Endothelial cell of umbilical vein (primary cell): Measurements from ENCODE around the gene RCVRN. TPM values are rescaled to one million over a fixed set of nuclear protein-coding genes. Genes with fewer than 3 reads are reported as not detected.

Experiments used
- BruUV-seq: library from RNA; stranded (reverse); fragments of 400-500 nt; replicated peaks from 2 replicates; lab custom pipeline; 2021; lab: Mats Ljungman, UMichigan
- CTCF ChIA-PET: fragments of 300-600, 350-600 bp; sonication (Branson Sonifier 250); formaldehyde crosslinking; loops from one replicate; lab custom pipeline; 2021; ENCODE audit warnings: antibody characterized with exemption, inconsistent platforms; lab: Charles Lee
- POLR2A ChIA-PET: fragments of 300-600, 350-600 bp; sonication (Branson Sonifier 250); formaldehyde crosslinking; loops from one replicate; lab custom pipeline; 2021; ENCODE audit warnings: antibody characterized with exemption, inconsistent platforms; lab: Charles Lee
- DNase-seq: peaks from one replicate; pipeline ENCODE4 v3.0.0-alpha.2; 2011; ENCODE audit warnings: low read depth, low spot score
- FAIRE-seq: peaks from 2 replicates; lab custom pipeline; 2011; peaks lifted over from hg19 to GRCh38; lab: Jason Lieb, UNC
- H2AFZ ChIP-seq: 2 replicates; pipeline ENCODE4 v1.6.0; 2012; ENCODE audit warnings: low read depth, low read length, control low read depth, inconsistent platforms
- H3K27ac ChIP-seq: 2 replicates; pipeline ENCODE4 v1.5.1; 2011; ENCODE audit warnings: low read depth, mild to moderate bottlenecking, control low read depth, low read length, moderate library complexity; ENCODE audit not compliant: insufficient read depth
- H3K27me3 ChIP-seq, 2 experiments: 2 replicates each; pipeline versions ENCODE4 v1.6.0 to v1.6.1; 2011; ENCODE audit warnings: low read length in 2 of 2, mixed read lengths in 1 of 2; ENCODE audit not compliant: control insufficient read depth in 2 of 2, insufficient read depth in 2 of 2
- H3K36me3 ChIP-seq, 2 experiments: 2 replicates in 1 of 2; 3 replicates in 1 of 2; pipeline ENCODE4 v1.5.1; 2011; ENCODE audit warnings: low read length in 2 of 2, mild to moderate bottlenecking in 1 of 2, moderate library complexity in 1 of 2; ENCODE audit not compliant: control insufficient read depth in 2 of 2, insufficient read depth in 2 of 2; ENCODE audit errors: extremely low read depth in 1 of 2
- H3K4me1 ChIP-seq: 3 replicates; pipeline ENCODE4 v1.5.1; 2011; ENCODE audit warnings: mild to moderate bottlenecking, low read length; ENCODE audit not compliant: control insufficient read depth, insufficient read depth; ENCODE audit errors: extremely low read depth
- H3K4me2 ChIP-seq: 2 replicates; pipeline ENCODE4 v1.6.1; 2011; ENCODE audit warnings: low read length, control low read depth, mixed read lengths; ENCODE audit not compliant: insufficient read depth
- H3K4me3 ChIP-seq, 3 experiments: fragments of 200-600 bp in 1 of 3; sonication (generic), shearing (Covaris generic) in 1 of 3; replicated peaks in 1 of 3; 2 replicates each; pipeline ENCODE4 v1.5.1; 2011 to 2016; ENCODE audit warnings: control low read depth in 3 of 3, low read length in 3 of 3, mild to moderate bottlenecking in 2 of 3, inconsistent platforms in 1 of 3, low read depth in 1 of 3, moderate library complexity in 1 of 3; ENCODE audit not compliant: insufficient read depth in 1 of 3
- H3K79me2 ChIP-seq: 2 replicates; pipeline ENCODE4 v1.6.0; 2012; ENCODE audit warnings: low read length, inconsistent platforms; ENCODE audit not compliant: control insufficient read depth, insufficient read depth
- H3K9ac ChIP-seq: replicated peaks from 2 replicates; pipeline ENCODE3; 2011; ENCODE audit warnings: low read length, control low read depth; ENCODE audit not compliant: insufficient read depth; ENCODE audit errors: extremely low read depth
- H3K9me1 ChIP-seq: replicated peaks from 3 replicates; pipeline ENCODE4 v1.6.0; 2011; ENCODE audit warnings: mild to moderate bottlenecking, low read length; ENCODE audit not compliant: control insufficient read depth, insufficient read depth; ENCODE audit errors: extremely low read depth
- H3K9me3 ChIP-seq: replicated peaks from 2 replicates; pipeline ENCODE4 v1.5.1; 2012; ENCODE audit warnings: low read length, inconsistent platforms; ENCODE audit not compliant: control insufficient read depth, insufficient read depth
- H4K20me1 ChIP-seq: replicated peaks from 2 replicates; pipeline ENCODE3; 2011; ENCODE audit warnings: mild to moderate bottlenecking, low read length; ENCODE audit not compliant: control insufficient read depth, insufficient read depth; ENCODE audit errors: extremely low read depth
- EZH2 ChIP-seq: IDR thresholded peaks from 2 replicates; pipeline ENCODE4 v1.6.1; 2012; ENCODE audit warnings: borderline replicate concordance, low read depth, mild to moderate bottlenecking, moderate library complexity, low read length, inconsistent platforms; ENCODE audit not compliant: severe bottlenecking
- FOS ChIP-seq: IDR thresholded peaks from 2 replicates; pipeline ENCODE4 v1.6.1; 2011; ENCODE audit warnings: mild to moderate bottlenecking, low read length, moderate library complexity, borderline replicate concordance; ENCODE audit not compliant: insufficient read depth
- GATA2 ChIP-seq: IDR thresholded peaks from 2 replicates; pipeline ENCODE4 v1.7.0; 2011; ENCODE audit warnings: low read depth, mild to moderate bottlenecking, moderate library complexity, mixed read lengths, low read length; ENCODE audit not compliant: insufficient read length, insufficient read depth
- JUN ChIP-seq: IDR thresholded peaks from 2 replicates; pipeline ENCODE4 v1.6.1; 2011; ENCODE audit warnings: borderline replicate concordance, low read depth; ENCODE audit not compliant: insufficient read length, insufficient read depth
- MYC ChIP-seq: IDR thresholded peaks from one replicate; pipeline ENCODE4 v1.6.1; 2011; ENCODE audit warnings: mild to moderate bottlenecking, low read depth, low read length
- POLR2A ChIP-seq: IDR thresholded peaks from 2 replicates; pipeline ENCODE4 v1.6.1; 2012; ENCODE audit warnings: low read depth, mild to moderate bottlenecking, control low read depth, low read length
- POLR2AphosphoS5 ChIP-seq: IDR thresholded peaks from 2 replicates; pipeline ENCODE4 v1.6.1; 2012; ENCODE audit warnings: low read depth, mild to moderate bottlenecking, control low read depth, low read length, moderate library complexity; ENCODE audit not compliant: insufficient read depth
- dilution Hi-C: fragments of 300-500 bp; cut with MboI; formaldehyde crosslinking; loops from one replicate; pipeline ENCODE4 v1.15.0; 2019; ENCODE audit warnings: low sequenced_read_pairs; ENCODE audit not compliant: extremely low pct_ligation_motif_present
- intact Hi-C: fragments of 100-400 bp; cut with micrococcal nuclease; formaldehyde crosslinking; loops from one replicate; pipeline ENCODE4 v1.10.0; 2022
- polyA plus RNA-seq, 4 experiments: library from polyadenylated mRNA; depleted of rRNA in 3 of 4; stranded (reverse) in 3 of 4; unstranded in 1 of 4; fragments of >200 nt; gene quantifications; 2 replicates each; pipeline versions ENCODE4 v1.2.1 to v1.2.3, GENCODE V29; 2011 to 2012; ENCODE audit warnings: missing spikeins in 1 of 4
- total RNA-seq: library from RNA; stranded (reverse); gene quantifications from 2 replicates; pipeline ENCODE4 v1.2.3, GENCODE V29; 2021
- TF ChIP-seq, protein P1 (sequence below): IDR thresholded peaks from 2 replicates; pipeline ENCODE4 v1.6.1; 2011; ENCODE audit not compliant: insufficient read depth, insufficient read length
- TF ChIP-seq, protein P2 (sequence below), 2 donors: IDR thresholded peaks; 1 replicate in 1 of 2; 2 replicates in 1 of 2; pipeline ENCODE4 v1.5.1; 2011; ENCODE audit warnings: low read length in 2 of 2, mild to moderate bottlenecking in 2 of 2, moderate library complexity in 2 of 2, control low read depth in 1 of 2, inconsistent platforms in 1 of 2, low read depth in 1 of 2; ENCODE audit not compliant: insufficient read depth in 1 of 2; ENCODE audit errors: extremely low read depth in 1 of 2

Gene RCVRN
- total and polyA plus RNA-seq, 2 donors (not counting 3 experiments of a cell fraction or from before 2014, with no cell fraction given), result not detected

DNA sequence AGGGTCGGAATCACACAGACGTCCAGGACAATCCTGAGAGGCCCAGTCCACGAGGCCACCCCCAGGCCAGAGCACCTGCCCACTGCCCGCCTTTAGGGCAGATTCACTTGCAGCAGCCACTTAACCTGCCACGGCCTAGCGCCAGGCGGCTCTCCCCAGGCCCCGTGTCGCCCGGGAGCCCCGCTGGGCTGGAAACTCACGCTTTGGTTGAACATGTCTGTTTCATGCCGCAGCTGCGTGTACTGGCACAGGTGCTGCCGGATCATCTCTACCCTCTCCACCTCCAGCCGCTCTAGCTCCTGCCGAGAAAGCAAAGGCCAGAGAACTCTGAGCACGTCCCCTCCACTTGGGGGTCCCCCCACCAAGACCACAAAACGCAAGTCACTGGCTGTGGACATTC is 12.7 kb upstream of the RCVRN start:
- H3K4me1 ChIP-seq, result no peaks in the 10 kb centered on the region
- ChIA-PET POLR2A (no interaction called here), CTCF (interaction anchor here (0.7 kb wide), 1 partner anchor 700 kb away, joined by 3 read pairs; no protein-coding TSS in a partner anchor)
- TF ChIP-seq POLR2A (no peak), POLR2AphosphoS5 (no peak), FOS (no peak), GATA2 (no peak), JUN (no peak), MYC (no peak), EZH2 (no peak)
- TF ChIP-seq, protein P1, sequence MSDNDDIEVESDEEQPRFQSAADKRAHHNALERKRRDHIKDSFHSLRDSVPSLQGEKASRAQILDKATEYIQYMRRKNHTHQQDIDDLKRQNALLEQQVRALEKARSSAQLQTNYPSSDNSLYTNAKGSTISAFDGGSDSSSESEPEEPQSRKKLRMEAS, result no peak
- TF ChIP-seq, protein P2, sequence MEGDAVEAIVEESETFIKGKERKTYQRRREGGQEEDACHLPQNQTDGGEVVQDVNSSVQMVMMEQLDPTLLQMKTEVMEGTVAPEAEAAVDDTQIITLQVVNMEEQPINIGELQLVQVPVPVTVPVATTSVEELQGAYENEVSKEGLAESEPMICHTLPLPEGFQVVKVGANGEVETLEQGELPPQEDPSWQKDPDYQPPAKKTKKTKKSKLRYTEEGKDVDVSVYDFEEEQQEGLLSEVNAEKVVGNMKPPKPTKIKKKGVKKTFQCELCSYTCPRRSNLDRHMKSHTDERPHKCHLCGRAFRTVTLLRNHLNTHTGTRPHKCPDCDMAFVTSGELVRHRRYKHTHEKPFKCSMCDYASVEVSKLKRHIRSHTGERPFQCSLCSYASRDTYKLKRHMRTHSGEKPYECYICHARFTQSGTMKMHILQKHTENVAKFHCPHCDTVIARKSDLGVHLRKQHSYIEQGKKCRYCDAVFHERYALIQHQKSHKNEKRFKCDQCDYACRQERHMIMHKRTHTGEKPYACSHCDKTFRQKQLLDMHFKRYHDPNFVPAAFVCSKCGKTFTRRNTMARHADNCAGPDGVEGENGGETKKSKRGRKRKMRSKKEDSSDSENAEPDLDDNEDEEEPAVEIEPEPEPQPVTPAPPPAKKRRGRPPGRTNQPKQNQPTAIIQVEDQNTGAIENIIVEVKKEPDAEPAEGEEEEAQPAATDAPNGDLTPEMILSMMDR (IDR thresholded peaks at IDR 0.05; ENCODE audit: extremely low read depth in 1 of 2, insufficient read depth in 1 of 2, low read depth in 1 of 2, low read length in 2 of 2), result no peak
- H4K20me1 ChIP-seq, result no peaks in the 10 kb centered on the region
- no peak overlapping the region for H3K4me2 ChIP-seq
- no peak overlapping the region for H3K9ac ChIP-seq
- H3K9me1 ChIP-seq, result no peaks in the 10 kb centered on the region
- FAIRE-seq (no peak), DNase-seq (no peak)
- H3K36me3 ChIP-seq, result no peaks in the 10 kb centered on the region
- H3K27ac ChIP-seq, result no peak overlapping the region
- no TSS peak for BruUV-seq
- dilution Hi-C loops, result no loop called here
- H3K9me3 ChIP-seq, result peaks cover 2% of the 10 kb centered on the region
- intact Hi-C loops, result no loop called here
- H3K27me3 ChIP-seq, result no peaks in the 10 kb centered on the region
- no peaks in the 10 kb centered on the region for H3K79me2 ChIP-seq
- H2AFZ ChIP-seq, result no peak overlapping the region
- H3K4me3 ChIP-seq, result no peak overlapping the region
